ENCODE measurements around the gene PPP1R14D.

DNA sequence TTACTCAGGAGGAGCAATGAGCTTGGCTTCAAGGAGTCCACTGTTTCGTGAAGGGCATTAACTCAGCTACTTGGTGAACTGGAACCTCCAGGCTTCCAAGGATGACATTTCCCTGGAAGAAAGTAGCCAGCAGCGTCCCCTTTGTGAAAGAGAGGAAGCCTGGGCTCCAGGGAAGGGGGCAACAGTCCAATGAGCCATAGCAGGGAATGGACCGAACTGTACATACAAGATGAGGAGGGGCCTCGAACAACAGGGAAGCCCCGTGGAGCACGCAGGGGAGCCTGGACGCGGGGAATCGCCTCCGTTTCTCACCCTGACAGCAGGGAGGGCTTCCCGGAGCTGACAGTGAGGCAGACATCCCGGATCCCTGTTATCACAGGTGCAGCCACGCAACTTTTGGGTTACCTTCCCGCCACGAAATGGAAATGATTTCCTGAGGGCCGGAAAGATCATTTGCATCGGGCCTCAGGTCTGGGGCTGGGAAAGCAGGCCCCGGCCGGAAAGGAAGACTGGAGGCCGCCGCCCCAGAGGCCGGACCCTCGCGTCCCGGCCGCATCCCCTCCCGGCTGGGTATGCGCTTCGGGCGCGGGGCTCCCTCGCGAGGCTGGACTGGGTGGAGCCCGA lies 14.9 kb upstream of the PPP1R14D start:
- TF ChIP-seq, protein P1, sequence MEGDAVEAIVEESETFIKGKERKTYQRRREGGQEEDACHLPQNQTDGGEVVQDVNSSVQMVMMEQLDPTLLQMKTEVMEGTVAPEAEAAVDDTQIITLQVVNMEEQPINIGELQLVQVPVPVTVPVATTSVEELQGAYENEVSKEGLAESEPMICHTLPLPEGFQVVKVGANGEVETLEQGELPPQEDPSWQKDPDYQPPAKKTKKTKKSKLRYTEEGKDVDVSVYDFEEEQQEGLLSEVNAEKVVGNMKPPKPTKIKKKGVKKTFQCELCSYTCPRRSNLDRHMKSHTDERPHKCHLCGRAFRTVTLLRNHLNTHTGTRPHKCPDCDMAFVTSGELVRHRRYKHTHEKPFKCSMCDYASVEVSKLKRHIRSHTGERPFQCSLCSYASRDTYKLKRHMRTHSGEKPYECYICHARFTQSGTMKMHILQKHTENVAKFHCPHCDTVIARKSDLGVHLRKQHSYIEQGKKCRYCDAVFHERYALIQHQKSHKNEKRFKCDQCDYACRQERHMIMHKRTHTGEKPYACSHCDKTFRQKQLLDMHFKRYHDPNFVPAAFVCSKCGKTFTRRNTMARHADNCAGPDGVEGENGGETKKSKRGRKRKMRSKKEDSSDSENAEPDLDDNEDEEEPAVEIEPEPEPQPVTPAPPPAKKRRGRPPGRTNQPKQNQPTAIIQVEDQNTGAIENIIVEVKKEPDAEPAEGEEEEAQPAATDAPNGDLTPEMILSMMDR (IDR thresholded peaks at IDR 0.05; ENCODE audit: low read depth, low read length, poor library complexity, severe bottlenecking) = no peak
- 0 out of 2 replicates have a peak, but pooled peaks have one; percentile 33 for TF ChIP-seq EZH2phosphoT487 (IDR thresholded peaks at IDR 0.05; ENCODE audit: borderline replicate concordance, low read length)

Data from DOHH2 (cell line).